Kidney (tissue), 14 donors: ENCODE results near the gene SMARCA2. TPM values are rescaled to one million over a fixed set of nuclear protein-coding genes. Genes with fewer than 3 reads are reported as not detected.

Source experiments
- DNase-seq, 5 donors: peaks; one replicate each; pipeline ENCODE4 v3.0.0-alpha.2; 2013 to 2020
- FAIRE-seq: peaks from 2 replicates; lab custom pipeline; 2012; peaks lifted over from hg19 to GRCh38; lab: Jason Lieb, UNC
- H3K27ac ChIP-seq, 2 donors: one replicate each; pipeline ENCODE4 v1.7.0; 2013; ENCODE audit warnings: low read depth in 2 of 2, low read length in 2 of 2, inconsistent platforms in 1 of 2
- H3K27me3 ChIP-seq: one replicate; pipeline ENCODE4 v1.7.1; 2013; ENCODE audit warnings: low read length, inconsistent platforms; ENCODE audit not compliant: control insufficient read depth, insufficient read depth
- H3K36me3 ChIP-seq, 3 donors: one replicate each; pipeline versions ENCODE4 v1.7.0 to v1.7.1; 2013; ENCODE audit warnings: low read length in 3 of 3, control low read depth in 1 of 3, inconsistent platforms in 1 of 3; ENCODE audit not compliant: insufficient read depth in 3 of 3, control insufficient read depth in 2 of 3
- H3K4me1 ChIP-seq, 3 donors: one replicate each; pipeline versions ENCODE4 v1.7.0 to v1.7.1; 2013; ENCODE audit warnings: low read length in 3 of 3, inconsistent platforms in 1 of 3, low read depth in 1 of 3; ENCODE audit not compliant: control insufficient read depth in 2 of 3, insufficient read depth in 2 of 3
- H3K4me3 ChIP-seq, 3 donors: one replicate each; pipeline versions ENCODE4 v1.7.0 to v1.8.1; 2013; ENCODE audit warnings: low read length in 3 of 3, control low read depth in 1 of 3, inconsistent platforms in 1 of 3
- H3K9ac ChIP-seq, 3 donors: one replicate each; pipeline versions ENCODE4 v1.7.0 to v1.7.1; 2013; ENCODE audit warnings: low read length in 3 of 3, control low read depth in 1 of 3, inconsistent platforms in 1 of 3
- H3K9me3 ChIP-seq, 3 donors: one replicate each; pipeline versions ENCODE4 v1.7.0 to v1.7.1; 2013; ENCODE audit warnings: low read length in 3 of 3, control low read depth in 1 of 3, inconsistent platforms in 1 of 3; ENCODE audit not compliant: control insufficient read depth in 2 of 3, insufficient read depth in 1 of 3
- intact Hi-C: fragments of 100-400 bp; cut with DNase I; formaldehyde crosslinking; loops from one replicate; pipeline ENCODE4 v1.11.1; 2022
- polyA plus RNA-seq: library from polyadenylated mRNA; stranded (reverse); fragments of 350-450 nt; fragmentation: Illumina TruSeq; extraction: RNeasy Lipid Tissue Mini Kit (QIAGEN cat#74804); gene quantifications from one replicate; pipeline ENCODE4 v1.2.3, GENCODE V29; 2014; ENCODE audit warnings: low read depth, low replicate concordance; ENCODE audit not compliant: insufficient read depth
- total RNA-seq: library from RNA; stranded (reverse); fragmentation: NEBNext Ultra II Directional; extraction: Animal tissue kit (Norgen Biotek cat#: 25700); gene quantifications from one replicate; pipeline ENCODE4 v1.2.1, GENCODE V29; 2021
- TF ChIP-seq, protein P1 (sequence below): IDR thresholded peaks from 3 replicates; pipeline ENCODE4 v1.5.1; 2012; ENCODE audit warnings: mild to moderate bottlenecking, moderate library complexity, borderline replicate concordance; ENCODE audit not compliant: insufficient read depth; ENCODE audit errors: extremely low read depth
- donor health status: control.
- donor health status: control.
- donor health status: control.
- donor health status: control.
- donor health status: control.
- donor health status: DM: yes; HTN: yes; CAD: no.
- donor health status: Normal renal cell carcinoma (clear cell type).

Gene SMARCA2
- total and polyA plus RNA-seq, 2 donors from 2014 or later = 54.3 to 189 TPM

DNA sequence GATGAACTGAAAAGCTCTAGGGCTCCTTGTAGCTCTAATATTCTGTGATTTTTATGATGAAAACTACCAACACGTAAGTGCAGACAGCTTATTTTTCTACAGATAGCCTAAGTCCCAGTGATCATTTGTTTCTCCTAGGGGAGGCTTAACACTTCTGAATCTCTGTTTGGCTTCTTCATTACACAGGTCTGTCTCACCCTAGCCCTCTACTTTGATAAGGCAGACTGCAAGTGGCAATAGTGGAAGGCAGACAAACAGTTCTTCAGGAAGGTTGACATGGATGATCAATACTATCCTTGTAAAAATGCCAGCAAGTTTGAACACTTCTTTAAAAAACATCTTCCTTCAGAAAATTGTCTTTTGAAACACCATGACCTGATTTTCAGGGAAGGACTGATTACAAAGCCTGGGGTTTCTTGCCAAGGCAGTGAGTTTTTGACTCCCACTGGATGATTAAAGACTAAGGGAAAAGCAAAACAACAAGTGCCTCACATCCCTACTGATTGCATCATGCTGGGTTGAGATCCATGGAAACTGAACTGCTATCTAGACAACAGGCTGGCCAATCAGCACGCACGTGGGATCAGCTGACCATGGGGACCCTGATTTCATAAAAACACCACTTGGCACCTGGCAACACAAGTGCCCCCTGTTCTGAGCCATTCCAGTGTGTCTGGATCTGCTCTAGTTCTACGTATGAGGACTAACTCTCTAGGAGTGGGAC, 212.2 kb downstream of the SMARCA2 start:
- H3K4me3 ChIP-seq = no peak overlapping the region
- H3K36me3 ChIP-seq = no peaks in the 10 kb centered on the region
- H3K27ac ChIP-seq = no peak overlapping the region
- H3K9me3 ChIP-seq = no peaks in the 10 kb centered on the region
- FAIRE-seq (no peak), DNase-seq (no peak)
- intact Hi-C loops = no loop called here
- TF ChIP-seq, protein P1, sequence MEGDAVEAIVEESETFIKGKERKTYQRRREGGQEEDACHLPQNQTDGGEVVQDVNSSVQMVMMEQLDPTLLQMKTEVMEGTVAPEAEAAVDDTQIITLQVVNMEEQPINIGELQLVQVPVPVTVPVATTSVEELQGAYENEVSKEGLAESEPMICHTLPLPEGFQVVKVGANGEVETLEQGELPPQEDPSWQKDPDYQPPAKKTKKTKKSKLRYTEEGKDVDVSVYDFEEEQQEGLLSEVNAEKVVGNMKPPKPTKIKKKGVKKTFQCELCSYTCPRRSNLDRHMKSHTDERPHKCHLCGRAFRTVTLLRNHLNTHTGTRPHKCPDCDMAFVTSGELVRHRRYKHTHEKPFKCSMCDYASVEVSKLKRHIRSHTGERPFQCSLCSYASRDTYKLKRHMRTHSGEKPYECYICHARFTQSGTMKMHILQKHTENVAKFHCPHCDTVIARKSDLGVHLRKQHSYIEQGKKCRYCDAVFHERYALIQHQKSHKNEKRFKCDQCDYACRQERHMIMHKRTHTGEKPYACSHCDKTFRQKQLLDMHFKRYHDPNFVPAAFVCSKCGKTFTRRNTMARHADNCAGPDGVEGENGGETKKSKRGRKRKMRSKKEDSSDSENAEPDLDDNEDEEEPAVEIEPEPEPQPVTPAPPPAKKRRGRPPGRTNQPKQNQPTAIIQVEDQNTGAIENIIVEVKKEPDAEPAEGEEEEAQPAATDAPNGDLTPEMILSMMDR = no peak
- H3K4me1 ChIP-seq = no peaks in the 10 kb centered on the region
- no peak overlapping the region for H3K9ac ChIP-seq
- no peaks in the 10 kb centered on the region for H3K27me3 ChIP-seq

DNA sequence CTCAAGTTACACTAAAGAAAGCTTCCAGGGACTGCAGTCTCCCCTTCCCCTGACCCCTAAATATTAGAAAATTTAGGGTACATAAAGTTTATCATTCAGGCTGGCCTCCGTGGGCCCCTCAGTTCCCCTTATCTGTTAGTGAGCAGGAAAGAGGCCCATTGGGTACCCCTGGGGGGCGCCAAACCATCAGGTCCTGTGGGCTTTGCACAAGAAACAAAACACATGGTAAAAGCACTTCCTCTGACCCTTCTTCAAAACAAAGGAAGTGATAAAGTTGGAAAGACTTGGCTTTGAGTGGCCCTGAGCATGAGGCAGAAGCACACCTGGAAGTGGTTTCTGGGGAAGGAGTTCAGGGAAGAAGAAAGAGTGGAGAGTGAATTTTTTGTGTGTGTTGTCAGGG, 213.0 kb downstream of the SMARCA2 start:
- TF ChIP-seq, protein P1 = peak; percentile 29
- no peaks in the 10 kb centered on the region for H3K9me3 ChIP-seq

DNA sequence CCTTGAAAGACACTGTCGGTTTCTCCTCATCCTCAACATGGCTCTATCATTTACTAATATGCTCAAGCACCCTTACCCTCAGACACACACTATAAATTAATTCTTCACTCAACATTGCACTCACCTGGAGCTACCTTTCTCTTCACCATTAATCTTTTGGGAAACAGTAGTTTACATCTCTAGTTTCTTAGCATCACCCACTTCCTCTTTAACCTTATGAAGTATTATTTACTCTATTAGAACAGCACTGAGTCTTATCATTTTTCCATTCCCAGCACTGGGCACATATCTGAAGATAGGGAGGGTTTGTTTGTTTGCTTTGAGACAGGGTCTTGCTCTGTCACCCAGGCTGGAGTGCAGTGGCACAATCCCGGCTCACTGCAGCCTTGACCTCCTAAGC, 213.5 kb downstream of the SMARCA2 start:
- no peak overlapping the region for H3K9ac ChIP-seq
- H3K4me3 ChIP-seq = no peak overlapping the region
- no peak overlapping the region for H3K27ac ChIP-seq
- no peaks in the 10 kb centered on the region for H3K4me1 ChIP-seq
- no peaks in the 10 kb centered on the region for H3K36me3 ChIP-seq
- no peaks in the 10 kb centered on the region for H3K9me3 ChIP-seq
- no peaks in the 10 kb centered on the region for H3K27me3 ChIP-seq
- TF ChIP-seq, protein P1 = no peak
- DNase-seq (no peak), FAIRE-seq (no peak)
- intact Hi-C loops = no loop called here

More for the DNA sequence above, 213.0 kb downstream of the SMARCA2 start:
- Histone ChIP-seq H3K27me3 (no peaks in the 10 kb centered on the region), H3K4me1 (no peaks in the 10 kb centered on the region), H3K4me3 (no peak overlapping the region), H3K36me3 (no peaks in the 10 kb centered on the region), H3K27ac (no peak overlapping the region), H3K9ac (no peak overlapping the region)
- DNase-seq = peak in 3 of 5 donors; percentile 26 to 56 (median 35)
- no peak for FAIRE-seq
- intact Hi-C loops = no loop called here
